H1 (cell line): ENCODE data around the gene TAF1D. TPM values are rescaled to one million over a fixed set of nuclear protein-coding genes. Genes with fewer than 3 reads are reported as not detected.

ENCODE experiments used
- CTCF ChIA-PET: fragments of 300-600 bp; sonication (Branson Sonifier 250); formaldehyde crosslinking; loops from one replicate; lab custom pipeline; 2021; ENCODE audit not compliant: partially characterized antibody; lab: Charles Lee
- POLR2A ChIA-PET: fragments of 300-600 bp; sonication (Branson Sonifier 250); formaldehyde crosslinking; loops from one replicate; lab custom pipeline; 2021; ENCODE audit warnings: inconsistent platforms; ENCODE audit not compliant: partially characterized antibody; lab: Charles Lee
- DNase-seq, 2 experiments: peaks; one replicate each; pipeline versions ENCODE4 v3.0.0 to v3.0.0-alpha.2; 2010 to 2022; ENCODE audit warnings: low spot score in 2 of 2, low read depth in 1 of 2, mixed read lengths in 1 of 2
- FAIRE-seq: peaks from 2 replicates; lab custom pipeline; 2011; peaks lifted over from hg19 to GRCh38; lab: Jason Lieb, UNC
- H2AFZ ChIP-seq: 2 replicates; pipeline ENCODE4 v1.8.1; 2012; ENCODE audit warnings: low read length, inconsistent platforms
- H2AK5ac ChIP-seq: 2 replicates; pipeline ENCODE4 v1.6.1; 2013; ENCODE audit warnings: low read depth, low read length
- H2BK120ac ChIP-seq: replicated peaks from 2 replicates; pipeline ENCODE3; 2013; ENCODE audit warnings: low read depth, low read length, inconsistent platforms
- H2BK12ac ChIP-seq: 2 replicates; pipeline ENCODE4 v1.6.1; 2013; ENCODE audit warnings: low read depth, low read length
- H2BK15ac ChIP-seq: 2 replicates; pipeline ENCODE4 v1.6.1; 2013; ENCODE audit warnings: low read length
- H2BK20ac ChIP-seq: 2 replicates; pipeline ENCODE4 v1.6.1; 2013; ENCODE audit warnings: low read length
- H2BK5ac ChIP-seq: 2 replicates; pipeline ENCODE4 v1.6.1; 2013; ENCODE audit warnings: low read depth, low read length
- H3K14ac ChIP-seq: 2 replicates; pipeline ENCODE4 v1.6.1; 2013; ENCODE audit warnings: inconsistent platforms; ENCODE audit not compliant: insufficient read length
- H3K18ac ChIP-seq: 2 replicates; pipeline ENCODE4 v1.6.1; 2013; ENCODE audit warnings: low read length; ENCODE audit errors: extremely low read depth
- H3K23ac ChIP-seq: 2 replicates; pipeline ENCODE4 v1.6.1; 2013; ENCODE audit warnings: inconsistent platforms; ENCODE audit not compliant: insufficient read length
- H3K23me2 ChIP-seq: 2 replicates; pipeline ENCODE4 v1.6.1; 2013; ENCODE audit warnings: low read depth, low read length
- H3K27ac ChIP-seq: 2 replicates; pipeline ENCODE4 v1.6.1; 2011; ENCODE audit warnings: low read depth, low read length, inconsistent platforms
- H3K27me3 ChIP-seq, 4 experiments: replicated peaks in 1 of 4; 1 replicate in 1 of 4; 2 replicates in 3 of 4; pipeline versions ENCODE4 v1.6.1 to v1.8.1; 2011 to 2013; ENCODE audit warnings: low read length in 3 of 4, mild to moderate bottlenecking in 3 of 4, inconsistent platforms in 2 of 4, mixed read lengths in 2 of 4, moderate library complexity in 1 of 4; ENCODE audit not compliant: control insufficient read depth in 3 of 4, insufficient read depth in 3 of 4; ENCODE audit errors: extremely low read depth in 1 of 4
- H3K36me3 ChIP-seq, 4 experiments: 2 replicates each; pipeline versions ENCODE4 v1.6.1 to v1.8.1; 2011 to 2013; ENCODE audit warnings: mild to moderate bottlenecking in 4 of 4, low read length in 3 of 4, moderate library complexity in 2 of 4, control low read depth in 1 of 4, inconsistent platforms in 1 of 4; ENCODE audit not compliant: insufficient read depth in 4 of 4, control insufficient read depth in 2 of 4
- H3K4ac ChIP-seq: replicated peaks from 2 replicates; pipeline ENCODE3; 2013; ENCODE audit warnings: low read length, low read depth, mixed read lengths, inconsistent platforms; ENCODE audit not compliant: insufficient read length
- H3K4me1 ChIP-seq, 4 experiments: replicated peaks in 1 of 4; 1 replicate in 1 of 4; 2 replicates in 3 of 4; pipeline versions ENCODE4 v1.6.1 to v1.8.1; 2011 to 2013; ENCODE audit warnings: low read length in 3 of 4, inconsistent platforms in 2 of 4, mixed read lengths in 1 of 4; ENCODE audit not compliant: insufficient read depth in 4 of 4, control insufficient read depth in 3 of 4
- H3K4me2 ChIP-seq, 2 experiments: 2 replicates each; pipeline versions ENCODE4 v1.6.1 to v1.8.1; 2011 to 2013; ENCODE audit warnings: low read depth in 2 of 2, low read length in 2 of 2, control low read depth in 1 of 2, inconsistent platforms in 1 of 2, mild to moderate bottlenecking in 1 of 2; ENCODE audit not compliant: insufficient read depth in 1 of 2
- H3K4me3 ChIP-seq, 4 experiments: fragments of 200-600, 300-600 bp in 1 of 4; sonication (generic), shearing (Covaris generic), sonication (Bioruptor Twin) in 1 of 4; 2 replicates each; pipeline versions ENCODE4 v1.5.1 to v1.8.1; 2011 to 2016; ENCODE audit warnings: low read length in 4 of 4, low read depth in 3 of 4, control low read depth in 2 of 4, inconsistent platforms in 2 of 4, mild to moderate bottlenecking in 2 of 4, mixed read lengths in 1 of 4, moderate library complexity in 1 of 4; ENCODE audit not compliant: insufficient read depth in 2 of 4; ENCODE audit errors: extremely low read depth in 1 of 4
- H3K56ac ChIP-seq: replicated peaks from 2 replicates; pipeline ENCODE3; 2013; ENCODE audit warnings: low read depth, mild to moderate bottlenecking, mixed read lengths, low read length, inconsistent platforms; ENCODE audit not compliant: insufficient read length
- H3K79me1 ChIP-seq: 2 replicates; pipeline ENCODE4 v1.6.1; 2013; ENCODE audit warnings: low read depth, low read length, control low read depth
- H3K79me2 ChIP-seq, 2 experiments: 2 replicates each; pipeline versions ENCODE4 v1.6.1 to v1.8.1; 2012 to 2013; ENCODE audit warnings: low read length in 2 of 2, mild to moderate bottlenecking in 2 of 2, inconsistent platforms in 1 of 2; ENCODE audit not compliant: insufficient read depth in 2 of 2, control insufficient read depth in 1 of 2
- H3K9ac ChIP-seq, 4 experiments: replicated peaks in 1 of 4; 1 replicate in 1 of 4; 2 replicates in 3 of 4; pipeline versions ENCODE4 v1.6.1 to v1.8.1; 2011 to 2013; ENCODE audit warnings: low read depth in 3 of 4, low read length in 3 of 4, control low read depth in 2 of 4, mild to moderate bottlenecking in 2 of 4, moderate library complexity in 2 of 4, inconsistent platforms in 1 of 4; ENCODE audit errors: extremely low read depth in 1 of 4
- H3K9me3 ChIP-seq, 2 experiments: 2 replicates each; pipeline versions ENCODE4 v1.6.1 to v1.8.1; 2012 to 2013; ENCODE audit warnings: mild to moderate bottlenecking in 2 of 2, moderate library complexity in 2 of 2, control low read depth in 1 of 2, inconsistent platforms in 1 of 2, low read depth in 1 of 2, low read length in 1 of 2, mixed read lengths in 1 of 2; ENCODE audit not compliant: insufficient read depth in 2 of 2
- H4K20me1 ChIP-seq, 2 experiments: replicated peaks in 1 of 2; 2 replicates each; pipeline versions ENCODE3 to v1.8.1; 2011 to 2013; ENCODE audit warnings: inconsistent platforms in 2 of 2, low read length in 2 of 2, mild to moderate bottlenecking in 1 of 2; ENCODE audit not compliant: insufficient read depth in 2 of 2, control insufficient read depth in 1 of 2
- H4K5ac ChIP-seq: 2 replicates; pipeline ENCODE4 v1.6.1; 2013; ENCODE audit warnings: low read length, low read depth, mixed read lengths, inconsistent platforms; ENCODE audit not compliant: insufficient read length
- H4K8ac ChIP-seq: 2 replicates; pipeline ENCODE4 v1.8.0; 2013; ENCODE audit warnings: mild to moderate bottlenecking, moderate library complexity, low read length, inconsistent platforms; ENCODE audit not compliant: insufficient read depth; ENCODE audit errors: extremely low read depth
- H4K91ac ChIP-seq: replicated peaks from 2 replicates; pipeline ENCODE3; 2013; ENCODE audit warnings: low read length, mixed read lengths, inconsistent platforms; ENCODE audit not compliant: insufficient read length
- ATF3 ChIP-seq: IDR thresholded peaks from 2 replicates; pipeline ENCODE4 v1.6.1; 2011; ENCODE audit warnings: low read depth, mild to moderate bottlenecking, low read length; ENCODE audit not compliant: insufficient read depth
- BACH1 ChIP-seq: IDR thresholded peaks from 2 replicates; pipeline ENCODE4 v1.6.1; 2012; ENCODE audit warnings: low read length, improper control_type of control experiment
- BRCA1 ChIP-seq: IDR thresholded peaks from 2 replicates; pipeline ENCODE4 v1.6.1; 2012; ENCODE audit warnings: low read depth, low read length, improper control_type of control experiment
- CBX5 ChIP-seq: fragments of 300-800, 300-1000 bp; sonication (generic); IDR thresholded peaks from 2 replicates; pipeline ENCODE4 v1.7.1; 2016; ENCODE audit warnings: antibody characterized with exemption, low read length, low read depth
- CHD2 ChIP-seq: IDR thresholded peaks from 2 replicates; pipeline ENCODE4 v1.6.1; 2012; ENCODE audit warnings: low read length, improper control_type of control experiment
- EZH2 ChIP-seq: fragments of 200-600 bp; sonication (generic); IDR thresholded peaks from 2 replicates; pipeline ENCODE4 v1.7.1; 2012; ENCODE audit warnings: low read depth, mild to moderate bottlenecking, moderate library complexity, low read length, inconsistent platforms; ENCODE audit not compliant: severe bottlenecking
- FOSL1 ChIP-seq: IDR thresholded peaks from 2 replicates; pipeline ENCODE4 v1.6.1; 2011; ENCODE audit warnings: mild to moderate bottlenecking, low read depth, low read length, moderate library complexity; ENCODE audit not compliant: insufficient read depth
- NANOG ChIP-seq: IDR thresholded peaks from 2 replicates; pipeline ENCODE4 v1.6.1; 2011; ENCODE audit warnings: low read length, low read depth, mild to moderate bottlenecking, inconsistent platforms; ENCODE audit not compliant: insufficient read depth, poor library complexity, severe bottlenecking
- POLR2A ChIP-seq, 2 experiments: IDR thresholded peaks; 1 replicate in 1 of 2; 2 replicates in 1 of 2; pipeline ENCODE4 v1.6.1; 2011; ENCODE audit warnings: low read depth in 2 of 2, low read length in 2 of 2, mild to moderate bottlenecking in 2 of 2; ENCODE audit errors: control extremely low read depth in 1 of 2
- POU5F1 ChIP-seq: IDR thresholded peaks from 2 replicates; pipeline ENCODE4 v1.6.1; 2011; ENCODE audit warnings: low read depth, mild to moderate bottlenecking, low read length, moderate library complexity
- RFX5 ChIP-seq: IDR thresholded peaks from 2 replicates; pipeline ENCODE4 v1.6.1; 2011; ENCODE audit warnings: low read depth, low read length, improper control_type of control experiment, borderline replicate concordance
- SAP30 ChIP-seq: fragments of 300-600 bp; sonication (generic); IDR thresholded peaks from 2 replicates; pipeline ENCODE4 v1.7.1; 2012; ENCODE audit warnings: low read length, moderate library complexity, mild to moderate bottlenecking, inconsistent platforms; ENCODE audit not compliant: insufficient read depth, insufficient replicate concordance
- SUZ12 ChIP-seq: fragments of 200-600 bp; sonication (generic); IDR thresholded peaks from 2 replicates; pipeline ENCODE4 v1.6.1; 2012; ENCODE audit warnings: mild to moderate bottlenecking, inconsistent platforms, low read length, moderate library complexity, mixed read lengths
- ZNF274 ChIP-seq: IDR thresholded peaks from 2 replicates; pipeline ENCODE4 v1.7.0; 2012; ENCODE audit warnings: low read length, borderline replicate concordance; ENCODE audit errors: extremely low read depth
- WGBS, 2 experiments: shearing (Covaris generic) in 1 of 2; methylation state at CpG; one replicate each; pipeline versions ENCODE4 v1.1.6 to v1.1.7; 2013 to 2015; ENCODE audit warnings: low lambda C conversion rate in 2 of 2, mixed read lengths in 2 of 2, inconsistent platforms in 1 of 2, low coverage in 1 of 2, missing lambda C conversion rate in 1 of 2; ENCODE audit not compliant: insufficient replicate concordance in 2 of 2, insufficient coverage in 1 of 2, insufficient read length in 1 of 2; ENCODE audit errors: extremely low coverage in 1 of 2, missing lambda C conversion rate in 1 of 2; 5-methylcytosine and 5-hydroxymethylcytosine counted together
- polyA plus RNA-seq, 7 experiments: library from polyadenylated mRNA; depleted of rRNA in 3 of 7; stranded (reverse) in 5 of 7; unstranded in 2 of 7; fragments of >200 nt in 5 of 7; fragments of 200-250 nt in 2 of 7; gene quantifications; 1 replicate in 5 of 7; 2 replicates in 1 of 7; 4 replicates in 1 of 7; pipeline versions ENCODE4 v1.2.1 to v1.2.3, GENCODE V29; 2011 to 2013; ENCODE audit warnings: missing spikeins in 2 of 7, mixed read lengths in 2 of 7
- total RNA-seq: library from RNA; stranded (reverse); fragmentation: NEBNext Ultra II Directional; extraction: Animal tissue kit (Norgen Biotek cat#: 25700); gene quantifications from 2 replicates; pipeline ENCODE4 v1.2.1, GENCODE V29; 2021

TAF1D gene
- total and polyA plus RNA-seq, 2 of the 8 experiments (the other 6 are each of a cell fraction or from before 2014, with no cell fraction given) = 64.7 to 212 TPM

- Histone ChIP-seq H2BK120ac (no peak overlapping the region), H2AK5ac (no peak overlapping the region), H2BK20ac (no peak overlapping the region), H3K27ac (no peak overlapping the region), H3K4me3 (no peak overlapping the region), H3K79me1 (no peaks in the 10 kb centered on the region), H3K23ac (no peak overlapping the region), H3K56ac (no peak overlapping the region), H2BK12ac (no peak overlapping the region), H4K91ac (no peak overlapping the region), H3K9me3 (no peaks in the 10 kb centered on the region), H3K27me3 (no peaks in the 10 kb centered on the region), H3K4me2 (no peak overlapping the region), H3K9ac (no peak overlapping the region), H3K4ac (no peak overlapping the region), H3K23me2 (no peaks in the 10 kb centered on the region), H4K5ac (no peak overlapping the region), H2AFZ (no peak overlapping the region), H3K14ac (no peak overlapping the region), H3K36me3 (peaks cover 7 to 55% (median 28%) of the 10 kb centered on the region in 4 experiments), H4K8ac (no peak overlapping the region), H3K4me1 (no peaks in the 10 kb centered on the region), H4K20me1 (no peaks in the 10 kb centered on the region), H3K79me2 (no peaks in the 10 kb centered on the region), H2BK15ac (no peak overlapping the region), H3K18ac (no peak overlapping the region), H2BK5ac (no peak overlapping the region)
- DNase-seq (no peak), FAIRE-seq (no peak)
- 83% methylated on average over 2 of the region's 2 CpGs; no CpG with 5 or more reads in 1 of the 2 experiments for WGBS, 2 experiments
- ChIA-PET CTCF (interaction anchor here (0.7 kb wide), 1 partner anchor 13 kb away, joined by 3 read pairs; no protein-coding TSS in a partner anchor), POLR2A (interaction anchor here (0.6 to 2.0 kb wide), 4 partner anchors 46 to 460 kb away, joined by 3 to 7 read pairs (median 4); partner anchors contain the start of genes C11orf54 and TAF1D)
- TF ChIP-seq BRCA1 (no peak), CBX5 (no peak), ZNF274 (no peak), BACH1 (no peak), RFX5 (no peak), SUZ12 (no peak), POLR2A (IDR thresholded peaks at IDR 0.05; ENCODE audit: control extremely low read depth in 1 of 2, low read depth in 2 of 2, low read length in 2 of 2) (no peak), EZH2 (no peak), ATF3 (no peak), FOSL1 (no peak), POU5F1 (no peak), CHD2 (no peak), SAP30 (no peak), NANOG (no peak)
Measured at GRCh38 chr11:93686226-93686625, 55.1 kb downstream of the TAF1D start.
